GM23338 (cell line): ENCODE measurements around the gene SLC1A3. TPM values are rescaled to one million over a fixed set of nuclear protein-coding genes. Genes with fewer than 3 reads are reported as not detected.
A peak's percentile ranks its signal among the peaks of the same experiment; 100 is the strongest.

Experiments
- ATAC-seq: fragments of 200-7000 bp; cut with Tn5 transposase; 3 replicates; pipeline ENCODE4 v1.9.1; 2020
- DNase-seq: peaks from one replicate; pipeline ENCODE4 v3.0.0-alpha.2; 2015; ENCODE audit warnings: low spot score
- H2AFZ ChIP-seq: fragments of 200-600 bp; sonication (generic); 2 replicates; pipeline ENCODE4 v1.8.0; 2016; ENCODE audit warnings: antibody characterized with exemption, mild to moderate bottlenecking, moderate library complexity
- H3F3A ChIP-seq: fragments of 200-600 bp; sonication (generic); replicated peaks from 2 replicates; pipeline ENCODE4 v1.8.0; 2017; ENCODE audit warnings: antibody characterized with exemption, mixed run types, low read depth
- H3K27ac ChIP-seq: fragments of 200-600 bp; sonication (generic); 2 replicates; pipeline ENCODE4 v1.6.1; 2016; ENCODE audit warnings: low read depth
- H3K27me3 ChIP-seq: fragments of 200-600 bp; sonication (generic); 2 replicates; pipeline ENCODE4 v1.8.0; 2016; ENCODE audit warnings: mild to moderate bottlenecking, mixed run types, moderate library complexity; ENCODE audit not compliant: insufficient read depth
- H3K36me3 ChIP-seq: fragments of 200-600 bp; sonication (generic); 2 replicates; pipeline ENCODE4 v1.8.0; 2016; ENCODE audit warnings: mild to moderate bottlenecking; ENCODE audit not compliant: insufficient read depth
- H3K4me1 ChIP-seq: fragments of 200-600 bp; sonication (generic); 2 replicates; pipeline ENCODE4 v1.8.0; 2016; ENCODE audit warnings: mild to moderate bottlenecking, moderate library complexity; ENCODE audit not compliant: insufficient read depth
- H3K4me2 ChIP-seq: fragments of 200-600 bp; sonication (generic); 2 replicates; pipeline ENCODE4 v1.7.1; 2017; ENCODE audit warnings: mixed run types
- H3K4me3 ChIP-seq: fragments of 200-600 bp; sonication (generic); 2 replicates; pipeline ENCODE4 v1.6.1; 2016; ENCODE audit warnings: mixed run types
- H3K79me2 ChIP-seq: fragments of 200-600 bp; sonication (generic); replicated peaks from 2 replicates; pipeline ENCODE4 v1.8.0; 2017; ENCODE audit warnings: mild to moderate bottlenecking; ENCODE audit not compliant: insufficient read depth
- H3K9me2 ChIP-seq: fragments of 200-600 bp; sonication (generic); 2 replicates; pipeline ENCODE4 v1.8.0; 2017; ENCODE audit not compliant: insufficient read depth
- H4K20me1 ChIP-seq: fragments of 200-600 bp; sonication (generic); replicated peaks from 2 replicates; pipeline ENCODE4 v1.8.0; 2017; ENCODE audit warnings: mild to moderate bottlenecking; ENCODE audit not compliant: insufficient read depth
- H3K27ac Mint-ChIP-seq: 2 replicates; pipeline ENCODE4 v1.8.0; 2020; ENCODE audit warnings: inconsistent platforms, mild to moderate bottlenecking, moderate library complexity, mixed read lengths
- H3K27me3 Mint-ChIP-seq: 3 replicates; pipeline ENCODE4 v1.8.0; 2022; ENCODE audit warnings: low read depth, mild to moderate bottlenecking, moderate library complexity, mixed read lengths, inconsistent platforms; ENCODE audit not compliant: insufficient read depth, poor library complexity
- H3K36me3 Mint-ChIP-seq: 3 replicates; pipeline ENCODE4 v1.8.0; 2021; ENCODE audit warnings: low read depth, mild to moderate bottlenecking, inconsistent platforms, moderate library complexity, mixed read lengths
- H3K4me1 Mint-ChIP-seq: 3 replicates; pipeline ENCODE4 v1.8.0; 2020; ENCODE audit warnings: mild to moderate bottlenecking, inconsistent platforms, mixed read lengths
- H3K4me3 Mint-ChIP-seq: 3 replicates; pipeline ENCODE4 v1.8.0; 2021; ENCODE audit warnings: moderate library complexity, mild to moderate bottlenecking, inconsistent platforms, mixed read lengths
- H3K9me3 Mint-ChIP-seq: 3 replicates; pipeline ENCODE4 v1.8.0; 2020; ENCODE audit warnings: moderate library complexity, mild to moderate bottlenecking, inconsistent platforms, mixed read lengths
- CREB1 ChIP-seq: fragments of 250-450 bp; sonication (Bioruptor Pico); IDR thresholded peaks from 2 replicates; pipeline ENCODE4 v1.5.0; 2020; ENCODE audit warnings: low read depth, mild to moderate bottlenecking, moderate library complexity
- EZH2phosphoT487 ChIP-seq: fragments of 200-600 bp; sonication (generic); IDR thresholded peaks from one replicate; pipeline ENCODE4 v1.8.1; 2018; ENCODE audit warnings: antibody characterized with exemption; ENCODE audit not compliant: unreplicated experiment
- NANOG ChIP-seq: IDR thresholded peaks from 2 replicates; pipeline ENCODE4 v1.6.1; 2016; ENCODE audit warnings: antibody characterized with exemption, borderline replicate concordance
- POLR2AphosphoS5 ChIP-seq: IDR thresholded peaks from 2 replicates; pipeline ENCODE4 v1.6.1; 2016; ENCODE audit warnings: antibody characterized with exemption, low read depth
- STAT1 ChIP-seq: IDR thresholded peaks from one replicate; pipeline ENCODE4 v1.6.1; 2016; ENCODE audit warnings: antibody characterized with exemption; ENCODE audit not compliant: unreplicated experiment
- ZNF114 ChIP-seq: fragments of 250-450 bp; sonication (Bioruptor Pico); IDR thresholded peaks from 2 replicates; pipeline ENCODE4 v1.5.0; 2020; ENCODE audit warnings: mild to moderate bottlenecking, moderate library complexity
- ZNF331 ChIP-seq: fragments of 250-450 bp; sonication (Bioruptor Pico); IDR thresholded peaks from 2 replicates; pipeline ENCODE4 v1.5.0; 2020; ENCODE audit warnings: low read depth, mild to moderate bottlenecking, moderate library complexity
- ZNF462 ChIP-seq: fragments of 250-450 bp; sonication (Bioruptor Pico); IDR thresholded peaks from 2 replicates; pipeline ENCODE4 v1.5.0; 2020; ENCODE audit warnings: mild to moderate bottlenecking, moderate library complexity
- polyA plus RNA-seq: library from polyadenylated mRNA; unstranded; fragments of >200 nt; fragmentation: Nextera tagmentation; extraction: Ambion mirVana; gene quantifications from 2 replicates; pipeline ENCODE4 v1.2.1, GENCODE V29; 2016
- total RNA-seq: library from RNA; depleted of rRNA; stranded (reverse); fragments of >200 nt; shearing (Covaris generic); gene quantifications from 2 replicates; pipeline ENCODE4 v1.2.3, GENCODE V29; 2014
- TF ChIP-seq, protein P1 (sequence below): IDR thresholded peaks from one replicate; pipeline ENCODE4 v1.6.1; 2018; ENCODE audit warnings: antibody characterized with exemption; ENCODE audit not compliant: unreplicated experiment

SLC1A3 gene
- total and polyA plus RNA-seq, 2 experiments from 2014 or later, result 29.0 to 40.7 TPM

DNA sequence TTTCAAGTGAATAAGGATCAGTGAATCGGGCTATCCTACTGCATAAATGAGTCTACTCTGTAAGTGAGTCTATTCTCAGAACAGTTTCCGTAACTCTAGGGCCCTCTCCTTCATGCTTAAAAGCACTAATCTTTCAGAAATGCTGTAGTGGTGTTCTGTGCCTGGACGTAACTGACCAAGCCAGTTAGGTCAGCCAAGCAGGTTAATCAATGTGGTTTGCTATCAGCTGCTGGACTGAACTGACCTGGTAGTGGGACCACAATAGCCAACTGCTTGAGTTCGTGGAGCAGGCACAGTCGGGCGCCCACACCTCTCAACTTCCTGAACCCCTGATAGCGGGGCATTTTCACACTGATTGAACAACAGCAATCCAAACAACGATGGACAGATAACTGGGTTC lies 6.8 kb downstream of the SLC1A3 start:
- peaks cover 18% of the 10 kb centered on the region; the same call in 1 of the 2 replicates for H3K36me3 ChIP-seq
- no peak overlapping the region for H3K4me2 ChIP-seq
- H3K36me3 Mint-ChIP-seq, result peaks cover 40% of the 10 kb centered on the region
- no peaks in the 10 kb centered on the region; the same call in 2 of the 3 replicates for H3K9me3 Mint-ChIP-seq
- H3K27me3 ChIP-seq, result no peaks in the 10 kb centered on the region
- H3K27ac ChIP-seq, result no peak overlapping the region
- peak; percentile 17; the same call in 2 of the 3 replicates for ATAC-seq
- no peaks in the 10 kb centered on the region for H3K9me2 ChIP-seq
- H4K20me1 ChIP-seq, result no peaks in the 10 kb centered on the region; the same call in 1 of the 2 replicates
- peak overlapping the region; percentile 81 for H3K27ac Mint-ChIP-seq
- H3F3A ChIP-seq, result no peaks in the 10 kb centered on the region
- no peak for DNase-seq
- H3K79me2 ChIP-seq, result peaks cover 26% of the 10 kb centered on the region
- H3K4me1 Mint-ChIP-seq, result peaks cover 73% of the 10 kb centered on the region
- no peak overlapping the region for H3K4me3 ChIP-seq
- TF ChIP-seq POLR2AphosphoS5 (no peak), ZNF331 (no peak), EZH2phosphoT487 (no peak), ZNF462 (no peak), ZNF114 (CRISPR knock-in tag) (no peak), STAT1 (no peak), NANOG (no peak), CREB1 (CRISPR knock-in tag) (no peak)
- TF ChIP-seq, protein P1, sequence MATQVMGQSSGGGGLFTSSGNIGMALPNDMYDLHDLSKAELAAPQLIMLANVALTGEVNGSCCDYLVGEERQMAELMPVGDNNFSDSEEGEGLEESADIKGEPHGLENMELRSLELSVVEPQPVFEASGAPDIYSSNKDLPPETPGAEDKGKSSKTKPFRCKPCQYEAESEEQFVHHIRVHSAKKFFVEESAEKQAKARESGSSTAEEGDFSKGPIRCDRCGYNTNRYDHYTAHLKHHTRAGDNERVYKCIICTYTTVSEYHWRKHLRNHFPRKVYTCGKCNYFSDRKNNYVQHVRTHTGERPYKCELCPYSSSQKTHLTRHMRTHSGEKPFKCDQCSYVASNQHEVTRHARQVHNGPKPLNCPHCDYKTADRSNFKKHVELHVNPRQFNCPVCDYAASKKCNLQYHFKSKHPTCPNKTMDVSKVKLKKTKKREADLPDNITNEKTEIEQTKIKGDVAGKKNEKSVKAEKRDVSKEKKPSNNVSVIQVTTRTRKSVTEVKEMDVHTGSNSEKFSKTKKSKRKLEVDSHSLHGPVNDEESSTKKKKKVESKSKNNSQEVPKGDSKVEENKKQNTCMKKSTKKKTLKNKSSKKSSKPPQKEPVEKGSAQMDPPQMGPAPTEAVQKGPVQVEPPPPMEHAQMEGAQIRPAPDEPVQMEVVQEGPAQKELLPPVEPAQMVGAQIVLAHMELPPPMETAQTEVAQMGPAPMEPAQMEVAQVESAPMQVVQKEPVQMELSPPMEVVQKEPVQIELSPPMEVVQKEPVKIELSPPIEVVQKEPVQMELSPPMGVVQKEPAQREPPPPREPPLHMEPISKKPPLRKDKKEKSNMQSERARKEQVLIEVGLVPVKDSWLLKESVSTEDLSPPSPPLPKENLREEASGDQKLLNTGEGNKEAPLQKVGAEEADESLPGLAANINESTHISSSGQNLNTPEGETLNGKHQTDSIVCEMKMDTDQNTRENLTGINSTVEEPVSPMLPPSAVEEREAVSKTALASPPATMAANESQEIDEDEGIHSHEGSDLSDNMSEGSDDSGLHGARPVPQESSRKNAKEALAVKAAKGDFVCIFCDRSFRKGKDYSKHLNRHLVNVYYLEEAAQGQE, result no peak
- peaks cover 39% of the 10 kb centered on the region for H3K4me1 ChIP-seq
- no peak overlapping the region for H3K4me3 Mint-ChIP-seq
- H3K27me3 Mint-ChIP-seq, result peaks cover 2% of the 10 kb centered on the region
- H2AFZ ChIP-seq, result no peak overlapping the region
